Activated naive CD4-positive, alpha-beta T cell treated with anti-CD3 and anti-CD28 coated beads, Interleukin-2, amount 50 U/mL, for 24 hours (primary cell): ENCODE data around the gene CDX2.

Source experiments
- H3K27ac Mint-ChIP-seq: one replicate; pipeline ENCODE4 v1.8.0; 2021; ENCODE audit warnings: mild to moderate bottlenecking, mixed read lengths
- H3K27me3 Mint-ChIP-seq: one replicate; pipeline ENCODE4 v1.8.0; 2021; ENCODE audit warnings: mixed read lengths
- H3K36me3 Mint-ChIP-seq: one replicate; pipeline ENCODE4 v1.8.0; 2021; ENCODE audit warnings: mixed read lengths
- H3K4me1 Mint-ChIP-seq: one replicate; pipeline ENCODE4 v1.8.0; 2021; ENCODE audit warnings: mixed read lengths
- H3K4me3 Mint-ChIP-seq: one replicate; pipeline ENCODE4 v1.8.0; 2021; ENCODE audit warnings: mild to moderate bottlenecking, mixed read lengths
- H3K9me3 Mint-ChIP-seq: one replicate; pipeline ENCODE4 v1.8.0; 2021; ENCODE audit warnings: mixed read lengths

Gene CDX2

GRCh38 chr13:27928805-27929753, 40.0 kb downstream of the CDX2 start:
- Mint-ChIP-seq H3K4me1 (peaks cover 21% of the 10 kb centered on the region), H3K4me3 (no peak overlapping the region), H3K27me3 (peaks cover 57% of the 10 kb centered on the region), H3K27ac (no peak overlapping the region), H3K9me3 (no peaks in the 10 kb centered on the region), H3K36me3 (no peaks in the 10 kb centered on the region)

GRCh38 chr13:27928353-27928804, 40.7 kb downstream of the CDX2 start:
- Mint-ChIP-seq H3K27ac (no peak overlapping the region), H3K27me3 (peaks cover 62% of the 10 kb centered on the region), H3K36me3 (no peaks in the 10 kb centered on the region), H3K9me3 (no peaks in the 10 kb centered on the region), H3K4me1 (peaks cover 25% of the 10 kb centered on the region), H3K4me3 (no peak overlapping the region)

- Mint-ChIP-seq H3K4me3 (no peak overlapping the region), H3K36me3 (no peaks in the 10 kb centered on the region), H3K4me1 (peaks cover 25% of the 10 kb centered on the region), H3K27ac (no peak overlapping the region), H3K27me3 (peaks cover 68% of the 10 kb centered on the region), H3K9me3 (no peaks in the 10 kb centered on the region)
Observed at GRCh38 chr13:27927444-27928352, 41.4 kb downstream of the CDX2 start.

- Mint-ChIP-seq H3K4me1 (peaks cover 25% of the 10 kb centered on the region), H3K4me3 (peak overlapping the region; percentile 42), H3K9me3 (no peaks in the 10 kb centered on the region), H3K27me3 (peaks cover 72% of the 10 kb centered on the region), H3K36me3 (no peaks in the 10 kb centered on the region), H3K27ac (no peak overlapping the region)
Observed at GRCh38 chr13:27926644-27927434, 42.3 kb downstream of the CDX2 start.

- Mint-ChIP-seq H3K27ac (peak overlapping the region; percentile 19), H3K9me3 (no peaks in the 10 kb centered on the region), H3K27me3 (peaks cover 69% of the 10 kb centered on the region), H3K4me1 (peaks cover 31% of the 10 kb centered on the region), H3K4me3 (no peak overlapping the region), H3K36me3 (no peaks in the 10 kb centered on the region)
Observed at GRCh38 chr13:27925220-27925991, 43.7 kb downstream of the CDX2 start.

- Mint-ChIP-seq H3K4me1 (peaks cover 32% of the 10 kb centered on the region), H3K36me3 (no peaks in the 10 kb centered on the region), H3K27ac (no peak overlapping the region), H3K9me3 (no peaks in the 10 kb centered on the region), H3K4me3 (no peak overlapping the region), H3K27me3 (peaks cover 63% of the 10 kb centered on the region)
Observed at GRCh38 chr13:27924529-27925141, 44.5 kb downstream of the CDX2 start.

GRCh38 chr13:27923794-27924528, 45.2 kb downstream of the CDX2 start:
- H3K36me3 Mint-ChIP-seq, result no peaks in the 10 kb centered on the region
- peak overlapping the region; percentile 51 for H3K27ac Mint-ChIP-seq
- peak overlapping the region; percentile 26 for H3K4me3 Mint-ChIP-seq
- H3K27me3 Mint-ChIP-seq, result peaks cover 62% of the 10 kb centered on the region
- peaks cover 34% of the 10 kb centered on the region for H3K4me1 Mint-ChIP-seq
- H3K9me3 Mint-ChIP-seq, result no peaks in the 10 kb centered on the region

- Mint-ChIP-seq H3K27ac (peak overlapping the region; percentile 32), H3K36me3 (no peaks in the 10 kb centered on the region), H3K9me3 (no peaks in the 10 kb centered on the region), H3K4me3 (no peak overlapping the region), H3K4me1 (peaks cover 41% of the 10 kb centered on the region), H3K27me3 (peaks cover 64% of the 10 kb centered on the region)
Observed at GRCh38 chr13:27922883-27923612, 46.1 kb downstream of the CDX2 start.

- Mint-ChIP-seq H3K36me3 (no peaks in the 10 kb centered on the region), H3K4me3 (peak overlapping the region; percentile 15), H3K4me1 (peaks cover 38% of the 10 kb centered on the region), H3K9me3 (no peaks in the 10 kb centered on the region), H3K27ac (no peak overlapping the region), H3K27me3 (peaks cover 63% of the 10 kb centered on the region)
Observed at GRCh38 chr13:27921961-27922882, 46.9 kb downstream of the CDX2 start.

GRCh38 chr13:27921421-27921960, 47.6 kb downstream of the CDX2 start:
- Mint-ChIP-seq H3K4me1 (peaks cover 36% of the 10 kb centered on the region), H3K27ac (no peak overlapping the region), H3K27me3 (peaks cover 60% of the 10 kb centered on the region), H3K4me3 (peak overlapping the region; percentile 15), H3K36me3 (no peaks in the 10 kb centered on the region), H3K9me3 (no peaks in the 10 kb centered on the region)

GRCh38 chr13:27920677-27921420, 48.3 kb downstream of the CDX2 start:
- no peaks in the 10 kb centered on the region for H3K9me3 Mint-ChIP-seq
- peaks cover 59% of the 10 kb centered on the region for H3K27me3 Mint-ChIP-seq
- no peak overlapping the region for H3K27ac Mint-ChIP-seq
- peak overlapping the region; percentile 82 for H3K4me3 Mint-ChIP-seq
- no peaks in the 10 kb centered on the region for H3K36me3 Mint-ChIP-seq
- peaks cover 34% of the 10 kb centered on the region for H3K4me1 Mint-ChIP-seq
